Stimulated activated naive B cell treated with anti-CD40 and anti-IgM and Interleukin-4, amounts not matched to agents 10 μg/mL and 1 μg/mL and 100 μg/mL, for 72 hours (primary cell): ENCODE results near the gene ATG16L1.

ENCODE experiments used
- ATAC-seq, 2 donors: fragments of 150-1000 bp; cut with Tn5 transposase; replicated peaks; 2 replicates each; pipeline ENCODE4 v1.10.0; 2021; ENCODE audit warnings: moderate library complexity in 1 of 2
- DNase-seq: peaks from one replicate; pipeline ENCODE4 v3.0.0; 2021
- H3K27ac Mint-ChIP-seq: one replicate; pipeline ENCODE4 v1.8.0; 2022; ENCODE audit warnings: mild to moderate bottlenecking, mixed read lengths
- H3K27me3 Mint-ChIP-seq, 2 donors: one replicate each; pipeline ENCODE4 v1.8.0; 2022; ENCODE audit warnings: mixed read lengths in 2 of 2
- H3K36me3 Mint-ChIP-seq, 2 donors: one replicate each; pipeline ENCODE4 v1.8.0; 2022; ENCODE audit warnings: mixed read lengths in 2 of 2, mild to moderate bottlenecking in 1 of 2
- H3K4me1 Mint-ChIP-seq, 2 donors: one replicate each; pipeline ENCODE4 v1.8.0; 2022; ENCODE audit warnings: mixed read lengths in 2 of 2, mild to moderate bottlenecking in 1 of 2
- H3K4me3 Mint-ChIP-seq, 2 donors: one replicate each; pipeline ENCODE4 v1.8.0; 2022; ENCODE audit warnings: mild to moderate bottlenecking in 2 of 2, mixed read lengths in 2 of 2, moderate library complexity in 1 of 2
- H3K9me3 Mint-ChIP-seq, 2 donors: one replicate each; pipeline ENCODE4 v1.8.0; 2022; ENCODE audit warnings: mixed read lengths in 2 of 2, mild to moderate bottlenecking in 1 of 2

The ATG16L1 gene

DNA sequence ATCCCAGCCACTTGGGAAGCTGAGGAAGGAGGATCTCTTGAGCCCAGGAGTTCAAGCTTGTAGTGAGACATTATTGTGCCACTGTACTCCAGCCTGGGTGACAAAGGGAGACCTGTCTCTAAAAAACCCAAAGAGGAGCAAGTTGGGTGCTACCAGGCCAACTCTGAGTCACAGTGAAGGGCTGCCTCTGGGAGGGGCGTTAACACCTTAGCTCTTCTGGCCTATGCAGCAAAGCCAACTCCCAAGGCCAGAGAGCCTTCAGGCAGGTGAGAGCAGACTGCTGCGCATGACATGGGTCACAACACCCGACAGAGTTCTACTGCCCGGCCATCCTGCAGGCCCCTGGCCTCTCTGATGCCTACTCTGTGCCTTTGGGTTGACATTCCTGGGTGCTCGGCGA lies 32.6 kb upstream of the ATG16L1 start:
- Mint-ChIP-seq H3K27me3 (no peaks in the 10 kb centered on the region), H3K4me1 (peaks cover 2 to 6% of the 10 kb centered on the region in 2 donors), H3K9me3 (no peaks in the 10 kb centered on the region), H3K27ac (no peak overlapping the region), H3K36me3 (no peaks in the 10 kb centered on the region), H3K4me3 (no peak overlapping the region)
- ATAC-seq (no peak), DNase-seq (no peak)

DNA sequence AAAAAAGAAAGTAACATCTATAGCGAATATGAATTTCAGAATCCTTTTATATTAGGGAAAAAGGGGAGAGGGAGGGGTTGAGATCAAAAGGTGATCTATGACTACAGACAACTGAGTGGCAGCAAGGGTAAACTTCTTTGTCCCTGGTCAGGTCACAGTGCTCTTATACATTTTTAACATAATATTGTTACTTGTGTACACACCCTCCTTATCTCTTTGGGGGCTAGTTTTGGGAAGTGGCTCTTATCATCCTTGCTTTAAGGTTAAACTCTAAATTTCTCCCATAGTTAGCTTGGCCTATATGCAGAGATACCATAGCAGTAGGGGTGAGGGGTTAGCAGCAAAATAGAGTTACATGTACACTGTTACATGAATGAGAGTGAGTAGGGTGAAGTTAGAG lies 31.6 kb upstream of the ATG16L1 start:
- no peak for DNase-seq
- Mint-ChIP-seq H3K4me3 (no peak overlapping the region), H3K9me3 (no peaks in the 10 kb centered on the region), H3K27ac (no peak overlapping the region), H3K27me3 (no peaks in the 10 kb centered on the region), H3K4me1 (peaks cover 2 to 7% of the 10 kb centered on the region in 2 donors), H3K36me3 (peaks cover 0 to 5% of the 10 kb centered on the region in 2 donors)
- no peak for ATAC-seq

DNA sequence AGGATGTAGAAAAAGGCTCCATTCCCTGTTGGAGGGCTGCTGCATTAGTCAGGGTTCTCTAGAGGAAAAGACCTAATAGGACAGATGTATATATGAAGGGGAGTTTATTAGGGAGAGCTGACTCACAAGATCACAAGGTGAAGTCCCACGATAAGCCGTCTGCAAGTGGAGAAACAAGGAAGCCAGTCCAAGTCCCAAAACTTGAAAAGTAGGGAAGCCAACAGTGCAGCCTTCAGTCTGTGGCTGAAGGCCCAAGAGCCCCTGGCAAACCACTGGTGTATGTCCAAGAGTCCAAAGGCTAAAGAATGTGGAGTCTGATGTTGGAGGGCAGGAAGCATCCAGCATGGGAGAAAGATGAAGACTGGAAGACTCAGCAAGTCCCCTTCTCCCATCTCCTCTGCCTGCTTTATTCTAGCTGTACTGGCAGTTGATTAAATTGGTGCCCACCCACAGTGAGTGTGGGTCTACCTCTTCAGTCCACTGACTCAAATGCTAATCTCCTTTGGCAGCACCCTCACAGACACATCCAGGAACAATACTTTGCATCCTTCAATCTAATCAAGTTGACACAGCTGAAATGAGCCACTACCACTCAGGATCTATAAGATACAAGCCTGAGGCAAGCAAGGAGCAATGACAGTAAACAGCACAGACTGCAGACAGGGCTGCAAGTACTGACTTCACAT lies 30.0 kb upstream of the ATG16L1 start:
- Mint-ChIP-seq H3K4me1 (peaks cover 2 to 7% of the 10 kb centered on the region in 2 donors), H3K36me3 (peaks cover 0 to 5% of the 10 kb centered on the region in 2 donors), H3K9me3 (no peaks in the 10 kb centered on the region), H3K4me3 (no peak overlapping the region), H3K27ac (no peak overlapping the region), H3K27me3 (no peaks in the 10 kb centered on the region)
- no peak for DNase-seq
- no peak for ATAC-seq

DNA sequence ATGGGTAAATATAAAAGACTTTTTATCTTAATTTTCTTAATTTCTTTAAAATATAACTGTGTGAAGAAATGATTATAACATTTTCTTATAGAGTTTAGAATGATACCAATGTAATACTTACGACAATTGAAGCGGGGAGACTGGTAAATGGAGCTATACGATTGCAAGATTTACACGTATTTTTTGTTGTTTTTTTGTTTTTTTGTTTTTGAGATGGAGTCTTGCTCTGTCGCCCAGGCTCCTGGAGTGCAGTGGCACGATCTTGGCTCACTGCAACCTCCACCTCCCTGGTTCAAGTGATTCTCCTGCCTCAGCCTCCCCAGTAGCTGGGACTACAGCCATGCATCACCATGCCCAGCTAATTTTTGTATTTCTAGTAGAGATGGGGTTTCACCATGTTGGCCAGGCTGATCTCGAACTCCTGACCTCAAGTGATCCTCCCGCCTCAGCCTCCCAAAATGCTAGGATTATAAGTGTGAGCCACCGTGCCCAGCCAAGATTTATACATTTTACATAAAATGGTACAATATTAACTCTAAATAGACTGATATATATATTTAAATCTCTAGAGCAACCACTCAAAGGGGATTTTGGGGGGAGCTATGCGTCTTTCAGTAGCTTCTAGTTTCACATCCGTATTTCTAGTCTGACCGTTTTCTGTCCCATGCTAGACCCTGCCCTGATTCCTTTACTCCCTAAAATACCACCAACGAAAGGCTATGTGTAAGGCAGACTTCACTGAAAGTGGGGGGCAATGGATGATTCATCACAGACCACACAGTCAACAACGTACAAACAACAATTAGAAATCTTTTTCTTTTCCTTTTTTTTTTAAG lies 28.2 kb upstream of the ATG16L1 start:
- ATAC-seq (peak; percentile 65 to 86), DNase-seq (no peak)
- no peak overlapping the region for H3K4me3 Mint-ChIP-seq
- H3K4me1 Mint-ChIP-seq, result peaks cover 2 to 7% of the 10 kb centered on the region in 2 donors
- no peaks in the 10 kb centered on the region for H3K9me3 Mint-ChIP-seq
- peaks cover 0 to 7% of the 10 kb centered on the region in 2 donors for H3K36me3 Mint-ChIP-seq
- no peak overlapping the region for H3K27ac Mint-ChIP-seq
- H3K27me3 Mint-ChIP-seq, result no peaks in the 10 kb centered on the region

DNA sequence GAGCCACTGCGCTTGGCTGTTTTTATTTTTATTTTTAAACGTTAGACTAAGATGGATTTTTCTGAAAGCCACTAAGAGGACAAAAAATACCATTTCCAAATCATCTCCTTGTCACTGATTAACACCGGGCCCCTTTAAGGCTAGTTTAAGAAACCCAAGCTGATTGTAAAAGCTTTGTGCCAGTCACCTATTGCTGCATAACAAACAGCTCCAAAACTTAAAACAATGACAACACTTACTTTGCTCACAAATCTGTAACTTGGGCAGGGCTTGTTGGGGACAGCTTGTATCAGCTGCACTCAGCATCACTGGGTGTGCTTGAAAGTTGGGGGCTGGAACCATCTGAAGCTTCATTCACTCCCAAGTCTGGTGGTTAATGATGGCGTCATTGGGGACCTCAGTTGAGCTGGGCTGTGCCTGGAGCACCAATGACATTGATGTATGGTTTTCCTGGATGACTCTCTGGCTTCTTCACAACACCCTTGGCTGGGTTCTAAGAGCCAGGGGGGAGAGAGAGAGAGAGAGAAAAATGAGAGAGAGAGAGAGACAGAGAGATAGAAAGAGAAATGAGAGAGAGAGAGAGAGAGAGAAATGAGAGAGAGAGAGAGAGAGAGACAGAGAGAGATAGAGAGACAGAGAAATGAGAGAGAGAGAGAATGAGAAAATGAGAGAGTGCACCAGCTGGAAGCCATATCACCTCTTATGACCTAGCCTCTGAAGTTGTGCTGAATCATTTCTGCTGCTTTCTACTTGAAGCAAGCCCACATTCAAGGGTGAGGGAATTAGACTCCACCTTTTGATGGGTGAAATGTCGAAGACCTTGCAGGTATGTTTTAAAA lies 26.0 kb upstream of the ATG16L1 start:
- H3K4me3 Mint-ChIP-seq, result no peak overlapping the region
- peaks cover 0 to 7% of the 10 kb centered on the region in 2 donors for H3K36me3 Mint-ChIP-seq
- no peaks in the 10 kb centered on the region for H3K9me3 Mint-ChIP-seq
- H3K4me1 Mint-ChIP-seq, result peaks cover 2 to 13% of the 10 kb centered on the region in 2 donors
- no peaks in the 10 kb centered on the region for H3K27me3 Mint-ChIP-seq
- DNase-seq (no peak), ATAC-seq (no peak)
- no peak overlapping the region for H3K27ac Mint-ChIP-seq

DNA sequence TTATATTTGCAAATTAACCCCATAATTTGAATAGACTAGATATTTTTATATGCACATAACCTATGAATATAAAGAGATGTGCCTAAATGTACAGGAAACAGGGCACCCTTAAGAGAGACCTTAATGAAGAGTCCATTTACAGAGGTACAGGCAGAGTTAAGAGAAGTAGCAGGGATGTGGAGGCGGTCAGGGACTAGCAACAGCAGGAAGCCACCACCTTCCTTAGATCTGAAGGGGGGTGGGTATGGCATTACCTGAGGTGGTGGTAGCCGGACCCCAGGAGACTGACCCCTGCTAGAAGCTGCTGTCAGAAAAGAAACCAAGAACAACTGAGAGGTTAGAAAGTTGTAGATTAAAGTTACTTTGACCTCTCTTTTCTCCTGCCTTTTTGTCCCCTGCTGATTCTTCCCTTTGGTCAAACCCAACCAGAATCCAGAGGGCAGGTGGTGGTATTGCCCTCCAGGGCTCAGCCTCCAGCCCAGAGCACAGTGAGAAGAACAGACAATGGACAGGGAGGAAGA lies 24.9 kb upstream of the ATG16L1 start:
- ATAC-seq (no peak), DNase-seq (no peak)
- Mint-ChIP-seq H3K9me3 (no peaks in the 10 kb centered on the region), H3K36me3 (peaks cover 0 to 7% of the 10 kb centered on the region in 2 donors), H3K4me3 (no peak overlapping the region), H3K4me1 (peaks cover 2 to 13% of the 10 kb centered on the region in 2 donors), H3K27me3 (no peaks in the 10 kb centered on the region), H3K27ac (no peak overlapping the region)

DNA sequence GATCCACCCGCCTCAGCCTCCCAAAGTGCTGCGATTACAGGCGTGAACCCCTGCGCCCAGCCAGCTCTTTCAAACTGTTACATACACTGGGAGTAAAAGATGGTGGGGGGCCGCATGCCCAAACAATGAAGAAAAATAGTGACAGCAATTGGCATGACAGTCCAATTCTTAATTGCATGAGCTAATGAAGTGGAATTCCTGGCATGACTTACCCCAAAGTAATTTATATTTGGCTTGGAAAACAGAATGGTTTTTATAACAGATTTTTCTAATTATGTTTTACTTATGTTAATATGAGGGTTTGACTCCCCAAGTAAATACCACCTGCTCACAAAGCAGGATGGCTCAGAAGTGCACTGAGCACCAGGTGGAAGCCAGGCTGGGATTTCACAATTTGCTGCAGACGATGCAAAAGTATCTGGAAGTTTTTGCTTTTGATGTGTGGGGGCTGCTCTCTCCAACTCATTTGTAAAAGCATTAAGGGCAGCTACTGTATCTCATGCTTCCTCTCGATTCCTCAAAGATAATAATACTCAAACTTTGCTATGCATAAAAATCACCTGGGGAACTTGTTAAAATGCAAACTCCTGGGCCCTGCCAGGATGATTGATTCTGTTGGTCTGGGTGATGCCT lies 24.0 kb upstream of the ATG16L1 start:
- no peak for ATAC-seq
- Mint-ChIP-seq H3K36me3 (peaks cover 0 to 7% of the 10 kb centered on the region in 2 donors), H3K27ac (no peak overlapping the region)

DNA sequence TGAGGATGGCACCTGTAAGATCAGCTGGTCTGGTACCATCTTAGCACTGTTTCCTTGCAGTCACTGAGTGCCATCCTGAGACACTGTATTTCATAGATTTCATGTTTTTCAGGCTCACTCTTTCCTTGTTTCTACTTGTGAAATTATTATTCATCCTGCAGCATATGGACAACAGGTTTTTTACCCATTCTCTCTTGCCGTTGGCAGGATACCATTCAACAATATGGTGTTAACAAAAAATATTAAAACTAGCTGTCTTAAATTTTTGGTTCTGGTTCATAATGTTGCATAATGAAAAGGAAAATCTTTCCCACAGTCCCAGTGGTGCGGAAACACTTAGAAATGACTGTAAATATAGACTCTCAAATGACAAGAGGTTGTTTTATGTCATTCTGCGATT lies 23.1 kb upstream of the ATG16L1 start:
- no peaks in the 10 kb centered on the region for H3K27me3 Mint-ChIP-seq
- no peak overlapping the region for H3K4me3 Mint-ChIP-seq
- H3K36me3 Mint-ChIP-seq, result peaks cover 0 to 7% of the 10 kb centered on the region in 2 donors
- DNase-seq, result no peak
- H3K9me3 Mint-ChIP-seq, result no peaks in the 10 kb centered on the region
- no peak for ATAC-seq
- no peak overlapping the region for H3K27ac Mint-ChIP-seq
- peaks cover 2 to 11% of the 10 kb centered on the region in 2 donors for H3K4me1 Mint-ChIP-seq

More for the DNA sequence above, 24.0 kb upstream of the ATG16L1 start:
- Mint-ChIP-seq H3K27me3 (no peaks in the 10 kb centered on the region), H3K9me3 (no peaks in the 10 kb centered on the region), H3K4me1 (peaks cover 2 to 13% of the 10 kb centered on the region in 2 donors), H3K4me3 (no peak overlapping the region)
- no peak for DNase-seq

DNA sequence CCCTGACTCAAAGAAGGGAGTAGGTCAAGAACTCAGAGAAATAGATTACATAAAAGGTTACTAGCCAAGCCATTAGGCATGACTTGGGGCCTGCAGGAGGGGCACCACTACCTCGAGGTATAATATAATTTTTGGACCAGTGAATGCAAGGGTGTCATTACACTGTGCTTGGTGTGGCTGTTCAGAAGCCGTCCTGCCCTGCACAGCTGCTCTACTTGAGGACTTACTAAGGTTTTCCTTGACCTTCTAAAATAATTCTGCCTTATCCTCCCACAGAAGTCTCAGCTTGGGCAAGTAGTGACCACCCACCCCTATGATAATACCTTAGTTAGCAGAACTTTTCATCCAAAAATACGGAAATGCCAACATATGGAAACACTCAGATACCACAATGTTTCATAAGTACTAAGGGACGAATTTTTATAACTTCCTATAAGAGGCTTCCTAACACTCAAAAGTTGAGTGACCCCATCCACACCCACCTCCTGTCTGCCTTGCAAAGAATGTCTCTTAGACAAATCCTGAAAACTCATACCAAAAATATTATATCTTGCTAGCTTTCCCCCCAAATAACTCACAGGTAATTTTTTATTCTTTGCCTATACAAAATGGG lies 17.7 kb upstream of the ATG16L1 start:
- peak; percentile 23 to 61 for ATAC-seq
- peaks cover 0 to 1% of the 10 kb centered on the region in 2 donors for H3K9me3 Mint-ChIP-seq

DNA sequence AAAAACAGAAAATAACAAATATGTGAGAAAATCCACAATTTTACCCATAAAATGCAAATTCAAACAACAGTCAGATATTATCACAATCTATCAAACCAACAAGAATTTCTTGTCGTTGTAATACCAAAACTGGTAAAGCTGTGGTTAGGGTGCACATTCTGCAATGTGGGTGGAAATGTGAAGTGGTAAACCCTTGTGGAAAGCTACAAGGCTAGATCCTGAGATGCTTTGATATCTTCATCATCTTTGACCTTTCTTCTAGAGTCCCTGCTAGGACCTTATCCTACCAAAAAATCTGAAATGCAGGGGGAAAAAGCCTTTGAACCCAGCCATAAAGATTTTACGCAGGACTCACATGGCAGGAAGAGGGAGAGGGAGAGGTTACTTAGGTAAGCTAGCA lies 17.2 kb upstream of the ATG16L1 start:
- peak in 1 of 2 donors; percentile 58 for ATAC-seq
- H3K27ac Mint-ChIP-seq, result no peak overlapping the region
- peaks cover 0 to 1% of the 10 kb centered on the region in 2 donors for H3K9me3 Mint-ChIP-seq

More for the DNA sequence above, 17.7 kb upstream of the ATG16L1 start:
- Mint-ChIP-seq H3K27me3 (no peaks in the 10 kb centered on the region), H3K27ac (no peak overlapping the region), H3K4me1 (peaks cover 0 to 16% of the 10 kb centered on the region in 2 donors), H3K4me3 (peak overlapping the region in 1 of 2 donors; percentile 10), H3K36me3 (peaks cover 0 to 1% of the 10 kb centered on the region in 2 donors)
- no peak for DNase-seq

DNA sequence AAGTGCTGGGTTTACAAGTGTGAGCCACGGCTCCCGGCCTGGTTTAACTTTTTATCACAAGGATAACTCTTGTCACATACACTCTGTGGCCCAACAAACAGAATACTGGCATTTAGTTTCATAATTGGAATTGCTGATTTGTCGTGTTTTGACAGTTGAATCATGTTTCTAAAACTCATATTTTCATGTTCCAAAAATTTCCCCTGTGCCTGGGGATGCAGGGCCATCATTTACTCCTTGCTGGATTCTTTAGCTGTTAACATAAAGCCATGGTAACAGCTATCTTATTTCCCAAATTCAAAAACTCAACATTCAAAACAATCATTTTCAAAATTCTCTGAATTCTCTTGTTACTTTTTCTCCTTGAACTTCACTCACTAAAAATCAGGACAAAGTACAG lies 16.5 kb upstream of the ATG16L1 start:
- Mint-ChIP-seq H3K27me3 (no peaks in the 10 kb centered on the region), H3K4me1 (peaks cover 4 to 22% of the 10 kb centered on the region in 2 donors), H3K4me3 (no peak overlapping the region), H3K9me3 (peaks cover 0 to 1% of the 10 kb centered on the region in 2 donors), H3K27ac (no peak overlapping the region), H3K36me3 (peaks cover 0 to 2% of the 10 kb centered on the region in 2 donors)
- ATAC-seq (no peak), DNase-seq (no peak)

More for the DNA sequence above, 17.2 kb upstream of the ATG16L1 start:
- H3K4me1 Mint-ChIP-seq, result peaks cover 2 to 17% of the 10 kb centered on the region in 2 donors
- H3K4me3 Mint-ChIP-seq, result peak overlapping the region in 1 of 2 donors; percentile 10
- peaks cover 0 to 1% of the 10 kb centered on the region in 2 donors for H3K36me3 Mint-ChIP-seq
- H3K27me3 Mint-ChIP-seq, result no peaks in the 10 kb centered on the region
- DNase-seq, result no peak

DNA sequence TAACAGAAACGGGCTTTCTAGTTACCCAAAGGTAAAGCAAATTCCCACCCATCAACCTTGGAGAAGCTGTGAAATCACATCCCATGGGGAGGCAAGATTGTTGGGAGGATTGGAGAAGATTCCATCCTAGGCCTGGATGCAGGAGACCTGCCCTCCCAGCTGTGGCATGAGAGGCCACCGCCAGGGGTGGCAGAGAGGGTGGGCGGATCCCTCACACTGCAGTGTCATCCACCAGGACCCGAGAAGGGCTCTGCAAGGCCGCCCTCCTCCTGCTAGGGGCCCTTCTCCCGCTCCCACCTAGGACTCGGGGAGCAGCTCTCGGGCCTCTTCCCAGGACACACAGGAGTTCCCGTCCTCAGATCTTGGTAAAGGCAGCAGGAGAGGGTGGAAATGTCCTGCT lies 15.5 kb upstream of the ATG16L1 start:
- peaks cover 0 to 1% of the 10 kb centered on the region in 2 donors for H3K9me3 Mint-ChIP-seq
- peaks cover 0 to 2% of the 10 kb centered on the region in 2 donors for H3K36me3 Mint-ChIP-seq

More for the DNA sequence above, 15.5 kb upstream of the ATG16L1 start:
- H3K27ac Mint-ChIP-seq, result no peak overlapping the region
- ATAC-seq (no peak), DNase-seq (no peak)
- H3K4me1 Mint-ChIP-seq, result peaks cover 10 to 28% of the 10 kb centered on the region in 2 donors
- H3K4me3 Mint-ChIP-seq, result no peak overlapping the region
- no peaks in the 10 kb centered on the region for H3K27me3 Mint-ChIP-seq
